DOHH2 (cell line): ENCODE results near the gene HIC2.
"Not testable (repeated sequence)": the region's sequence is repeated elsewhere in the genome, so short reads cannot be mapped to it uniquely, and the experiment has no call there.

ENCODE experiments used
- EZH2phosphoT487 ChIP-seq: fragments of 200-600 bp; sonication (generic); IDR thresholded peaks from 2 replicates; pipeline ENCODE4 v1.6.1; 2017; ENCODE audit warnings: borderline replicate concordance, mild to moderate bottlenecking, antibody characterized with exemption, low read length, moderate library complexity, mixed read lengths
- TF ChIP-seq, protein P1 (sequence below): fragments of 200-600 bp; sonication (generic); IDR thresholded peaks from one replicate; pipeline ENCODE4 v1.5.1; 2014; ENCODE audit warnings: antibody characterized with exemption, mild to moderate bottlenecking, low read depth, low read length; ENCODE audit not compliant: poor library complexity, severe bottlenecking

DNA sequence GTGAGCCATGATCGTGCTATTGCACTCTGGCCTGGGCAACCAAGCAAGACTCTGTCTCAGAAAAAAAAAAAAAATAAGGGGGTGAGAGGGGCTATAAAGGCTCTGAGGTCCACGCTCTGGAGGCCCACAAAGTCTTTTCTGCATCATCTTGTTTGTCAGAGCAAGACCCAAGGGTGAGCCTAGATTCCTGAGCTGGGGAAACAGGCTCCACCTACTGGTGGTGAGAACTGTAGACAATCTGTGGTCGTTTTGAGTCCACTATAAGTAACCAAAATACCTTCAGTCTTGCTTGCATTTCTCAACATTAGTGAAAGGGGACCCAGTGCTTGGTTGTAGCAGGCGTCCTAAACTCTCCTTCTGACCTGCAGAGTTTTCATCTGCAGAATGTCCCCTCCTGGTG lies 45.5 kb downstream of the HIC2 start:
- TF ChIP-seq, protein P1, sequence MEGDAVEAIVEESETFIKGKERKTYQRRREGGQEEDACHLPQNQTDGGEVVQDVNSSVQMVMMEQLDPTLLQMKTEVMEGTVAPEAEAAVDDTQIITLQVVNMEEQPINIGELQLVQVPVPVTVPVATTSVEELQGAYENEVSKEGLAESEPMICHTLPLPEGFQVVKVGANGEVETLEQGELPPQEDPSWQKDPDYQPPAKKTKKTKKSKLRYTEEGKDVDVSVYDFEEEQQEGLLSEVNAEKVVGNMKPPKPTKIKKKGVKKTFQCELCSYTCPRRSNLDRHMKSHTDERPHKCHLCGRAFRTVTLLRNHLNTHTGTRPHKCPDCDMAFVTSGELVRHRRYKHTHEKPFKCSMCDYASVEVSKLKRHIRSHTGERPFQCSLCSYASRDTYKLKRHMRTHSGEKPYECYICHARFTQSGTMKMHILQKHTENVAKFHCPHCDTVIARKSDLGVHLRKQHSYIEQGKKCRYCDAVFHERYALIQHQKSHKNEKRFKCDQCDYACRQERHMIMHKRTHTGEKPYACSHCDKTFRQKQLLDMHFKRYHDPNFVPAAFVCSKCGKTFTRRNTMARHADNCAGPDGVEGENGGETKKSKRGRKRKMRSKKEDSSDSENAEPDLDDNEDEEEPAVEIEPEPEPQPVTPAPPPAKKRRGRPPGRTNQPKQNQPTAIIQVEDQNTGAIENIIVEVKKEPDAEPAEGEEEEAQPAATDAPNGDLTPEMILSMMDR: not testable (repeated sequence)
- not testable (repeated sequence) for TF ChIP-seq EZH2phosphoT487
